Vagina (tissue), 2 donors: ENCODE measurements around the gene ADCY3. TPM values are rescaled to one million over a fixed set of nuclear protein-coding genes. Genes with fewer than 3 reads are reported as not detected.

Source experiments
- DNase-seq, 2 donors: peaks; one replicate each; pipeline ENCODE4 v3.0.0-alpha.2; 2017; ENCODE audit errors: extremely low spot score in 2 of 2
- H3K27ac ChIP-seq: fragments of 200-600 bp; sonication (generic); one replicate; pipeline ENCODE4 v1.5.1; 2019
- H3K27me3 ChIP-seq: fragments of 200-600 bp; sonication (generic); one replicate; pipeline ENCODE4 v1.5.1; 2019
- H3K36me3 ChIP-seq, 2 donors: fragments of 200-600 bp; sonication (generic); one replicate each; pipeline ENCODE4 v1.5.1; 2017 to 2019
- H3K4me1 ChIP-seq: fragments of 200-600 bp; sonication (generic); one replicate; pipeline ENCODE4 v1.5.1; 2019
- H3K4me3 ChIP-seq, 2 donors: fragments of 200-600 bp; sonication (generic); 1 replicate in 1 of 2; 2 replicates in 1 of 2; pipeline ENCODE4 v1.5.1; 2016 to 2019
- H3K9me3 ChIP-seq: fragments of 200-600 bp; sonication (generic); one replicate; pipeline ENCODE4 v1.5.1; 2019
- CTCF ChIP-seq, 3 experiments: fragments of 450-650 bp in 2 of 3; fragments of 200-600 bp in 1 of 3; sonication (generic) in 1 of 3; IDR thresholded peaks; one replicate each; pipeline ENCODE4 v1.5.1; 2017 to 2019; ENCODE audit warnings: antibody characterized with exemption in 3 of 3, mild to moderate bottlenecking in 2 of 3, moderate library complexity in 2 of 3
- POLR2A ChIP-seq, 2 donors: fragments of 450-650 bp; IDR thresholded peaks; one replicate each; pipeline ENCODE4 v1.6.1; 2017; ENCODE audit warnings: antibody characterized with exemption in 2 of 2, mild to moderate bottlenecking in 2 of 2, moderate library complexity in 2 of 2
- POLR2AphosphoS5 ChIP-seq, 2 donors: sonication (generic); formaldehyde crosslinking; IDR thresholded peaks; one replicate each; pipeline ENCODE4 v1.9.0; 2017; ENCODE audit warnings: antibody characterized with exemption in 2 of 2, mild to moderate bottlenecking in 2 of 2, low read depth in 1 of 2; ENCODE audit not compliant: insufficient read depth in 1 of 2
- intact Hi-C: fragments of 100-400 bp; cut with DNase I; formaldehyde crosslinking; loops from one replicate; pipeline ENCODE4 v1.15.1; 2023
- total RNA-seq: library from RNA; depleted of rRNA; stranded (reverse); fragments of >200 nt; gene quantifications from one replicate; pipeline ENCODE4 v1.2.3, GENCODE V29; 2016

Gene ADCY3
- total RNA-seq, 1 donor from 2014 or later, result 90.6 TPM

GRCh38 chr2:24903161-24904103 lies 16.6 kb downstream of the ADCY3 start:
- H3K4me3 ChIP-seq, result no peak overlapping the region
- H3K27me3 ChIP-seq, result no peaks in the 10 kb centered on the region
- no peaks in the 10 kb centered on the region for H3K36me3 ChIP-seq
- H3K4me1 ChIP-seq, result no peaks in the 10 kb centered on the region
- no peaks in the 10 kb centered on the region for H3K9me3 ChIP-seq
- TF ChIP-seq POLR2AphosphoS5 (IDR thresholded peaks at IDR 0.05; ENCODE audit: insufficient read depth in 1 of 2, low read depth in 1 of 2), result no peak
- no peak for TF ChIP-seq POLR2A (IDR thresholded peaks at IDR 0.05)
- no peak for TF ChIP-seq CTCF (IDR thresholded peaks at IDR 0.05)
- H3K27ac ChIP-seq, result no peak overlapping the region
- no peak for DNase-seq
- intact Hi-C loops, result no loop called here

DNA sequence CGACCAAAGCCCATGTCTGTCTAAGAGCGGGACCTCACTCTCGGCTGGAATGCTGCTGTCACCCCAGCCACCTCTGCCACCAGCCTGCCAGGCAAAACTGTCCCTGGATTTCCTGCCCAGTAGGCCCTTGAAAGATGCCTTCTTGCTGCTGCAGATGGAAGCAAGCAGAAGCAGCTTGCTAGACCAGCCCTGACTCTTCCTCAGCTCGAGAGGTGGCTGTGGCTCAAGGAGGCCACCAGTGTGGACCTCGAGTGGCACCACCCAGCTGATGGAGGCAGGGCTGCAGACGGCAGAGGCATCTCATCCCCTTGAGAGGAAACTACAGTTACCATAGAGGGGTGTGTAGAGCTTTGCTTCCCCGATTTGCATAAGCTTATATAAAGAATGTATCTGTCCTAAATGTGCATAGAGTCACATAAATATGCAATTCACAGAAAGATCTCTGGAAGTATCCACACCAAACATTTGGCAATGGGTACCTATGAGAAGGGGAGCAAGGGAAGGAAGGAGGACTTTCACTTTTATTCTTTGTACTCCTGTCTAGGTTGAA lies 20.6 kb downstream of the ADCY3 start:
- peaks cover 5% of the 10 kb centered on the region for H3K9me3 ChIP-seq
- H3K27ac ChIP-seq, result no peak overlapping the region
- no peaks in the 10 kb centered on the region for H3K27me3 ChIP-seq
- TF ChIP-seq POLR2A (IDR thresholded peaks at IDR 0.05), result no peak
- no peak for TF ChIP-seq CTCF (IDR thresholded peaks at IDR 0.05)
- no peak for TF ChIP-seq POLR2AphosphoS5 (IDR thresholded peaks at IDR 0.05; ENCODE audit: insufficient read depth in 1 of 2, low read depth in 1 of 2)
- intact Hi-C loops, result no loop called here
- no peak overlapping the region for H3K4me3 ChIP-seq
- peaks cover 0 to 9% of the 10 kb centered on the region in 2 donors for H3K36me3 ChIP-seq
- H3K4me1 ChIP-seq, result no peaks in the 10 kb centered on the region
- DNase-seq, result no peak

GRCh38 chr2:24898122-24899109 lies 21.6 kb downstream of the ADCY3 start:
- Histone ChIP-seq H3K27me3 (no peaks in the 10 kb centered on the region), H3K27ac (no peak overlapping the region), H3K9me3 (peaks cover 5% of the 10 kb centered on the region), H3K4me3 (no peak overlapping the region), H3K36me3 (peaks cover 0 to 9% of the 10 kb centered on the region in 2 donors), H3K4me1 (no peaks in the 10 kb centered on the region)
- intact Hi-C loops, result no loop called here
- DNase-seq, result no peak
- no peak for TF ChIP-seq POLR2A (IDR thresholded peaks at IDR 0.05)
- TF ChIP-seq CTCF (IDR thresholded peaks at IDR 0.05), result no peak
- no peak for TF ChIP-seq POLR2AphosphoS5 (IDR thresholded peaks at IDR 0.05; ENCODE audit: insufficient read depth in 1 of 2, low read depth in 1 of 2)

DNA sequence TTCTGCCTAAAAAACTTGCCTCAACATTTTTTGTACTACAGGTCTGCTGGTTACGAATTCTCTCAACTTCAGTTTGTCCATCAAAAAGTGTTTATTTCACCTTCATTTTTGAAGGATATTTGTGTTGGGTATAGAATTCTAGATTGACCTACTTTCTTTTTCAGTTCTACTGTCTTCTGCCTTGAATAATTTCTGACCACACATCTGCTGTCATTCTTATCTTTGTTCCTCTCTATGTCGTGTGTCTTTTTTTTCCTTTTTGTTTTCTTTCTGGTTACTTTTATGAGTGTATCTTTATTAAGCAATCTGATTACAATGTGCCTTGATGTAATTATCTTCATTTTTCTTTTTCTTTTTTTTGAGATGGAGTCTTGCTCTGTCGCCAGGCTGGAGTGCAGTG lies 25.3 kb downstream of the ADCY3 start:
- H3K4me1 ChIP-seq, result no peaks in the 10 kb centered on the region
- no peak overlapping the region for H3K27ac ChIP-seq
- intact Hi-C loops, result no loop called here
- no peak for DNase-seq
- H3K4me3 ChIP-seq, result no peak overlapping the region
- TF ChIP-seq POLR2A (IDR thresholded peaks at IDR 0.05), result no peak
- TF ChIP-seq POLR2AphosphoS5 (IDR thresholded peaks at IDR 0.05; ENCODE audit: insufficient read depth in 1 of 2, low read depth in 1 of 2), result no peak
- no peak for TF ChIP-seq CTCF (IDR thresholded peaks at IDR 0.05)
- peaks cover 5% of the 10 kb centered on the region for H3K9me3 ChIP-seq
- peaks cover 0 to 9% of the 10 kb centered on the region in 2 donors for H3K36me3 ChIP-seq
- H3K27me3 ChIP-seq, result no peaks in the 10 kb centered on the region
